ENCODE data around the gene RYR2.
"Not testable (repeated sequence)": the region's sequence is repeated elsewhere in the genome, so short reads cannot be mapped to it uniquely, and the experiment has no call there.

GRCh38 chr1:237151979-237152378 lies 110.0 kb downstream of the RYR2 start:
- TF ChIP-seq CTCF, POLR2A (IDR thresholded peaks at IDR 0.05): not testable (repeated sequence)
